DOHH2 (cell line): ENCODE results near the gene HOXA2.

Source experiments
- H3F3A ChIP-seq: fragments of 200-600 bp; sonication (generic), shearing (Covaris generic); 2 replicates; pipeline ENCODE4 v1.6.0; 2016; ENCODE audit warnings: antibody characterized with exemption, mild to moderate bottlenecking; ENCODE audit not compliant: control insufficient read depth, insufficient read depth
- H3K27ac ChIP-seq: fragments of 200-600 bp; sonication (generic); 2 replicates; pipeline ENCODE4 v1.5.1; 2014; ENCODE audit warnings: low read depth, mild to moderate bottlenecking, low read length, moderate library complexity
- H3K27me3 ChIP-seq: fragments of 200-600 bp; sonication (generic); 2 replicates; pipeline ENCODE4 v1.6.1; 2014; ENCODE audit warnings: mild to moderate bottlenecking, low read length, mixed read lengths; ENCODE audit not compliant: control insufficient read depth
- H3K36me3 ChIP-seq: fragments of 200-600 bp; sonication (generic); 2 replicates; pipeline ENCODE4 v1.6.1; 2014; ENCODE audit warnings: mild to moderate bottlenecking, low read length, moderate library complexity, mixed read lengths; ENCODE audit not compliant: control insufficient read depth
- H3K4me1 ChIP-seq: fragments of 200-600 bp; sonication (generic); 2 replicates; pipeline ENCODE4 v1.6.1; 2014; ENCODE audit warnings: mild to moderate bottlenecking, low read length, mixed read lengths; ENCODE audit not compliant: control insufficient read depth
- H3K4me2 ChIP-seq: fragments of 200-600 bp; sonication (generic); 2 replicates; pipeline ENCODE4 v1.6.0; 2014; ENCODE audit warnings: mild to moderate bottlenecking, low read length, moderate library complexity
- H3K4me3 ChIP-seq: fragments of 200-600 bp; sonication (generic); 2 replicates; pipeline ENCODE4 v1.5.1; 2014; ENCODE audit warnings: mild to moderate bottlenecking, low read length, mixed read lengths
- H3K79me2 ChIP-seq: fragments of 200-600 bp; sonication (generic); 2 replicates; pipeline ENCODE4 v1.6.1; 2014; ENCODE audit warnings: mild to moderate bottlenecking, low read length, mixed read lengths; ENCODE audit not compliant: control insufficient read depth
- H3K9me2 ChIP-seq: fragments of 200-600 bp; sonication (generic); replicated peaks from 2 replicates; pipeline ENCODE4 v1.6.1; 2014; ENCODE audit warnings: mild to moderate bottlenecking, low read length, mixed read lengths; ENCODE audit not compliant: control insufficient read depth
- H3K9me3 ChIP-seq: fragments of 200-600 bp; sonication (generic); 2 replicates; pipeline ENCODE4 v1.6.1; 2014; ENCODE audit warnings: antibody characterized with exemption, low read length, mixed read lengths; ENCODE audit not compliant: control insufficient read depth, insufficient read depth
- H4K20me1 ChIP-seq: fragments of 200-600 bp; sonication (generic); 2 replicates; pipeline ENCODE4 v1.6.0; 2014; ENCODE audit warnings: low read depth, mild to moderate bottlenecking, antibody characterized with exemption, low read length, moderate library complexity; ENCODE audit not compliant: control insufficient read depth, insufficient read depth
- CTCF ChIP-seq: fragments of 200-600 bp; sonication (generic); IDR thresholded peaks from one replicate; pipeline ENCODE4 v1.5.1; 2014; ENCODE audit warnings: antibody characterized with exemption, mild to moderate bottlenecking, low read depth, low read length; ENCODE audit not compliant: poor library complexity, severe bottlenecking
- EZH2phosphoT487 ChIP-seq: fragments of 200-600 bp; sonication (generic); IDR thresholded peaks from 2 replicates; pipeline ENCODE4 v1.6.1; 2017; ENCODE audit warnings: borderline replicate concordance, mild to moderate bottlenecking, antibody characterized with exemption, low read length, moderate library complexity, mixed read lengths

The HOXA2 gene

GRCh38 chr7:27117887-27118491, 15.5 kb upstream of the HOXA2 start:
- H3K27me3 ChIP-seq: no peaks in the 10 kb centered on the region
- no peaks in the 10 kb centered on the region for H3K9me3 ChIP-seq
- H3K36me3 ChIP-seq: no peaks in the 10 kb centered on the region
- H3K9me2 ChIP-seq: no peaks in the 10 kb centered on the region
- H3K4me1 ChIP-seq: no peaks in the 10 kb centered on the region
- no peaks in the 10 kb centered on the region for H4K20me1 ChIP-seq
- no peak overlapping the region for H3K4me2 ChIP-seq
- H3K27ac ChIP-seq: no peak overlapping the region
- H3F3A ChIP-seq: no peaks in the 10 kb centered on the region
- TF ChIP-seq CTCF (no peak), EZH2phosphoT487 (no peak)
- H3K4me3 ChIP-seq: no peak overlapping the region
- no peaks in the 10 kb centered on the region for H3K79me2 ChIP-seq

DNA sequence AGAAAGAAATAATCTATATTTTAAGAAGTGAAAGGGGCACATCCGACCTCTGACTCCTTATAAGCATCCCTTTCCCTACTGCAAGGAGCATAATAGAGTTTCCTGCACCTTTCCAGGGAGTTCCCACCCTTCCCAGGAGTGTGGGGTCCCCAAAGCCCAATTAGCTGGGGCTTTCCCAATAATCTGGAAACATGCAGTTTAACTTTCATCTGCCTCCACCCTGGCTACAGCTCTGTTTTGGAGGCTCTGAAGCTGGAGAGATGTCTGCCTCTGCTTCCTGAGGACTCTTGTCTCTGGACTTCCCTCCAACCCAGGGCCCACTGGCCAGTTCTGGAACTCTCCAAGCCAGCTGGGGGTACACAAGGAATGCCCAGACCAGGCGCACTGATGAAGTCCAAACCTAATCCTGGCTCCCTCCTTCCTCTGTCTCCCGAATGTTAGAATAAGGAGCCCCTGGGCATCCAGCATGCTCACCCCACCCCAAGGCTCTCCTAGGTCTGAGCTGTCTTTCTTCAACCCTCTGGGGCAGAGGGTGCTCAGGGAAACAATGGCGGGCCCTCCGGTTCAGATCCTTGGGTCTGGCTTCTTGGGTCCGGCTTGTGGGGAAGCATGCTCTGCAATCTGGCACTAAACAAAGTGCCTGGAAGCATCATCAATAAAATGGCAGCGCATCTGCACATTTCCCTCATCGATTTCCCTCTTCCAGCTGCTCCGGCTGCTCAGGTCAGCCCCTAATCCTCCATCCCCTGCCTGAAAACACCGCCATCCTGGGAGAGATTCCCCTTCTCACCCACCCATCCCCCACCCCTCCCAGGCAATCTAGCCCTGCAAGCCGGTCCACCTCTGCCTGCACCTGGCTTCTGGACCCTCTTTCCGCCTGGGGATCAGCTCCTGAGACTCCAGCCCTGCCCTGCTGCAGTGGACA, 14.7 kb upstream of the HOXA2 start:
- H4K20me1 ChIP-seq: no peaks in the 10 kb centered on the region
- H3K4me3 ChIP-seq: no peak overlapping the region
- TF ChIP-seq EZH2phosphoT487 (no peak), CTCF (no peak)
- no peaks in the 10 kb centered on the region for H3K9me2 ChIP-seq
- no peaks in the 10 kb centered on the region for H3K36me3 ChIP-seq
- no peaks in the 10 kb centered on the region for H3K79me2 ChIP-seq
- H3K9me3 ChIP-seq: no peaks in the 10 kb centered on the region
- no peak overlapping the region for H3K4me2 ChIP-seq
- no peaks in the 10 kb centered on the region for H3K27me3 ChIP-seq
- H3K27ac ChIP-seq: no peak overlapping the region
- H3K4me1 ChIP-seq: no peaks in the 10 kb centered on the region
- H3F3A ChIP-seq: no peaks in the 10 kb centered on the region

- H3K27ac ChIP-seq: no peak overlapping the region
- H3K79me2 ChIP-seq: no peaks in the 10 kb centered on the region
- TF ChIP-seq CTCF: no peak
- no peaks in the 10 kb centered on the region for H3K36me3 ChIP-seq
- no peaks in the 10 kb centered on the region for H3F3A ChIP-seq
- no peaks in the 10 kb centered on the region for H3K9me3 ChIP-seq
- no peaks in the 10 kb centered on the region for H3K9me2 ChIP-seq
- no peaks in the 10 kb centered on the region for H3K4me1 ChIP-seq
- no peak overlapping the region for H3K4me3 ChIP-seq
- no peaks in the 10 kb centered on the region for H3K27me3 ChIP-seq
- H4K20me1 ChIP-seq: no peaks in the 10 kb centered on the region
- H3K4me2 ChIP-seq: no peak overlapping the region
Observed at GRCh38 chr7:27116031-27116961, 13.8 kb upstream of the HOXA2 start.
